M059J (cell line): ENCODE results near the gene SLC9A9. TPM values are rescaled to one million over a fixed set of nuclear protein-coding genes. Genes with fewer than 3 reads are reported as not detected.
A peak's percentile ranks its signal among the peaks of the same experiment; 100 is the strongest.

Experiments used
- DNase-seq: peaks from one replicate; pipeline ENCODE4 v3.0.0-alpha.2; 2012; ENCODE audit warnings: low read depth
- total RNA-seq: library from RNA; depleted of rRNA; stranded (reverse); fragments of >200 nt; shearing (Covaris generic); gene quantifications from 2 replicates; pipeline ENCODE4 v1.2.3, GENCODE V29; 2014

Gene SLC9A9
- total RNA-seq, 1 experiment from 2014 or later: 0.10 TPM

- DNase-seq: no peak
Measured at GRCh38 chr3:143247073-143247472, 601.2 kb downstream of the SLC9A9 start.

- no peak for DNase-seq
Measured at GRCh38 chr3:143245692-143246091, 602.6 kb downstream of the SLC9A9 start.

- no peak for DNase-seq
Measured at GRCh38 chr3:143244516-143245063, 603.7 kb downstream of the SLC9A9 start.

DNA sequence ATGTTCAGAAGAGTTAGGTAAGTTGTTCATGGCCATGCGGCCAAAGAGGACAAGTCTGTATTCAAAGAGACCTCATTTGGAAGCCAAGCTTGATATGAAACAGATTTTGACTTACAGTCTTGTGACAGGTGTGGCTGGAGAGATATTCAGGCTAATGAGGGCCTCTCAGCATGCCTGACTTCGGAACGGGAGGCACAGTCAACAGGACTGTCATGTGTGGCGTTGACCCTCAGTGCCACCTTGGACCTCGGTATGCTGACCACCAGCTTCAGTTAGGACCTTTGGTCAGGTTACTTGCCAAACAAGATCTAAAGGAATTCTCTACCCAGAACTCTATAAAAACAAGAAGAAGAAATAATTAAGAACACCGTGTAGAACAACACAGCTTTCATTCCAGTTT is 604.6 kb downstream of the SLC9A9 start:
- DNase-seq: no peak

GRCh38 chr3:143242691-143243090 is 605.6 kb downstream of the SLC9A9 start:
- no peak for DNase-seq

GRCh38 chr3:143242101-143242500 is 606.2 kb downstream of the SLC9A9 start:
- DNase-seq: peak; percentile 15

- DNase-seq: no peak
Measured at GRCh38 chr3:143241481-143241951, 606.8 kb downstream of the SLC9A9 start.

GRCh38 chr3:143240886-143241285 is 607.4 kb downstream of the SLC9A9 start:
- DNase-seq: no peak

DNA sequence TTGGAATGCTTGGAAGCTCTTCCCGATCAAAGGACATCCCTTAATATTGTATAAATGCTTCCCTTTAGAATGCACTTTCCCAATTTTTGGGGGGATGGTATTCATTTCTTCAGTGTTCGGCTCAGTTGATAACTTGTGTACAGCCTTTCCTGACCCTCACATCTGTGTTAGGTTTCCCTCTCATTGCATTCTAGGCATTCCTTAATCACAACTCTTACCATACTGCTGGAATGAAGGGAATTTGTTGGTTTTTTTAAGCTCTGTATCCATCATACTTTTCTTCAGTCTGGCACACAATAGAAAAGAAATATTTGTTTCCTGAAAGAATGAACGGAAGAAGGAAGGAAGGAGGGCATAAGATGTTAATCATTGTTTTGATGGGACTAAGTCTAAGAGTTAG is 609.2 kb downstream of the SLC9A9 start:
- DNase-seq: no peak

- DNase-seq: no peak
Measured at GRCh38 chr3:143237077-143237627, 611.1 kb downstream of the SLC9A9 start.

- DNase-seq: no peak
Measured at GRCh38 chr3:143236226-143236964, 611.9 kb downstream of the SLC9A9 start.

GRCh38 chr3:143235614-143236204 is 612.6 kb downstream of the SLC9A9 start:
- DNase-seq: no peak

DNA sequence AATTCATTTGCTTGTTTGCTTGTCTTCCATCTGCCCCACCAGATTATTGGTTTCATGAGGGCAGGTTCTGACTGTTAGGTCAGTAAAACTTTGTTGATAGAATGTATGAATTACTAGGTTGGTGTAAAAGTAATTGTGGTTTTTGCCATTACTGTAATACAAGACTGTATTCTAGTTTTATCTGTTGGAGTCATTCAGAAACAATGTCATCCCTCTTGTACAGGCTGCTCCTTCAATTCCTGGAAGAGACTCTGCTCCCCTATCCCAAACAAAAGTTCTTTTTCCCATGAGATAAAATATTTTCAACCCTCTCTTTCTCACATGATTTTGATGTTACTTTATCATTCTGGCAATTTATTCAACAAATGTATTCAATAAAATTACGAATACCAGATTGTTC is 613.7 kb downstream of the SLC9A9 start:
- DNase-seq: no peak

- no peak for DNase-seq
Measured at GRCh38 chr3:143232981-143233380, 615.3 kb downstream of the SLC9A9 start.

DNA sequence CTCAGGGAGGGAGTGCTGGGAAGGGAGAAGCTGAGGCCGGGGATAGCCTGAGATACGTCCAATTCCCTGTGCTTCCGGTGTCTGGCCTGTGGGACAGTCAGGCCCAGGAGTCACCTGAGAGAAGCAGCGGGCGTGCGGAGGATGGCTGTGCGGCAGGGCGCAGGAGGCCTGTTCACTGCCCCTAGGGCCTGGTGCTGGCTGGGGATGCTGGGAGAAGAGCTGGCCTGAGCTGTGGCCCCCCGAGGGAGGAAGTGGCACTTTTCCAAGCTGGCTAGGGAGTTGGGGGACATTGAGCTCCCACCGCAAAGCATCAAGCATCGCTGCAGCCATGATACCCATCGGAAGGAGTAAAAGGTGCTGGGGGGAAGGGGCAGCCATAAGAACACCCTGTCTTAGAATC is 619.9 kb downstream of the SLC9A9 start:
- DNase-seq: no peak

DNA sequence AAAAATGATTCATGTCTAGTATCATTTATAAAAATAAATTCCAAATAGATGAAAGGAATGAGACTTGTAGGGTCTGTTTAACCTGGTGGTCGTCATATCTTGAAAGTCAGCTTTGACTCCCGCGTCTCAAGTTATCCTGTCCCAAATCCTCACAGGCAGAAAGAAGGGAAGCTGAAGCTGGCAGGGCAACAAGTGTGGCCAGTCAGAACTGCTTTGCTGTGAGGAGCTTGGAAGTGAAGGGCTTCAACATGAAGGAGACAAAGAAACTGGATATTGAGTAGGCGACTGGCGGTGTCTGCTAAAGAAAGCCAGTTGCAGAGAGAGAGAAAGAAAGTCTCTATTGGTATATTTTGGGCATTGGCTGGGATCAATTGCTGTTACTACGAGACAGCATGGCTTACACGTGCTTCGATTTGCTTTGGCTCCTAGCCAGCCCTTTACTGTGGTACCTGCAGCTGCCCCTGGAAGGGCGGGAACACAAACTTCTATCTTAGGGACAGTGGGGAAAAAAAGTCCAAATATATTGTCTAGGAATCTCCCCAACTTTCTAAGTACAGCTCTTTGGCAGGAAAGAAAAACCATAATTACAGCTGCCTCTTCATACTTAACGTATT is 621.5 kb downstream of the SLC9A9 start:
- DNase-seq: no peak

- no peak for DNase-seq
Measured at GRCh38 chr3:143224716-143225115, 623.6 kb downstream of the SLC9A9 start.

DNA sequence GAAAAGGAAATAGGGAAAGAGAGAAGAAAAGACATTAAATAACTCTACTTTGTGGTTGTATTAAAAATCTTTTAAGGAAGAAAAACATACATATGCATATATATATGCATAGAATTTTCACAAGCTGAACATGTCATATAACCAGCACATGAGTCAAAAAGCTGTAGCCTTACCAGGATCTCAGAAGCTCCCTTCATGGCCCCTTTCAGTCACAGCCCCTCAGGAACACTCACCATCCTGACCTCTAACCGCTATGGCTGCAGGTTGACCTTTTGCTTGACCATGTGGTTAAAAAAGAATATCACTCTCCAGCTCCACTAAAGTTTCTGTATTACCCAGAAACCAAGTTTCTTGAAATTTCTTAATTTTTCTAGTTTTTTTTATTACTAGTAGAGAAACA is 625.3 kb downstream of the SLC9A9 start:
- DNase-seq: no peak

- peak; percentile 18 for DNase-seq
Measured at GRCh38 chr3:143222505-143222904, 625.8 kb downstream of the SLC9A9 start.

DNA sequence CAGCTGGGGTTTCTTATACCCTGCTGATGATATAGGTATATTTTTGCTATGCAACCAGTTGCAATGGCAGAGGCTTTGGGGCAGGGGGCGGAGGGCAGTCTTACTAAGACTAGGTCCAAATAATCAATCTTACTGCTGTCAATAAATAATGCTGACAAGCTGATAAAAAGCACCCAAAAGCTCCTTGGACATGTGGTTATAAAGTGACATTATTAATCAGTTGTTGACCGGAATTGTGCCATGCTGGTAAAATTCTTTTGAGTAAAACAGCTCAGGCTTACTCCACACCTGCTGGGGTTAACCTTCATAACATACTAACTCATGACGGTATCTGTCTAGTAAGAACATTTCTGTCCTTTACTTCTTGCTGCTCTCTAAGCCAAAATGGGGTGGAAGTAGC is 626.8 kb downstream of the SLC9A9 start:
- DNase-seq: no peak

DNA sequence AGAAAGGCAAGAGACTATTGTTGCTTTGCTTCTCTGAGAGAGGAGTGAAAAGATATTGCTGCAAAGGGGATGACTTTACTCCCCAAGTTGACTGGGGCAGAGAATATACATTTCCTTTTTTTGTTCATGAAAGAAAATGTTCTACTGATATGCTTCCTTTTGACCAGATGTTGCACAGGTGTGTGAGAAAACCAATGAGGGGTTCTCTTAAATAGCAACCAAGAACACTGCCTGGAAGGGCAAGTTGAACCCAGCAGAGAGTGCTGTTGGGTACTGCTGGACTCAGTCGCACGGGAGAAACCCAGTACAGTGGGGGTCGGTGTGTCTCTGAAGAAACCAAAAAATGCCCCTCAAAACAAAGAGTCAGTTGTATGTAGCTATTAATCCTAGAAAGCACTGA is 627.5 kb downstream of the SLC9A9 start:
- DNase-seq: no peak

GRCh38 chr3:143218166-143218835 is 630.0 kb downstream of the SLC9A9 start:
- DNase-seq: no peak
